PC-3 (cell line): Measurements from ENCODE around the gene WDR86. TPM values are rescaled to one million over a fixed set of nuclear protein-coding genes. Genes with fewer than 3 reads are reported as not detected.

ENCODE experiments used
- ATAC-seq: fragments of 200-7000 bp; cut with Tn5 transposase; 2 replicates; pipeline ENCODE4 v1.9.1; 2020; ENCODE audit warnings: mild to moderate bottlenecking, moderate library complexity
- BruUV-seq: library from RNA; stranded (reverse); fragments of 400-500 nt; replicated peaks from 2 replicates; lab custom pipeline; 2021; lab: Mats Ljungman, UMichigan
- CTCF ChIA-PET: fragments of 300-600 bp; sonication (Branson Sonifier 250); formaldehyde crosslinking; loops from one replicate; lab custom pipeline; 2022; ENCODE audit warnings: antibody characterized with exemption; lab: Charles Lee
- POLR2A ChIA-PET: fragments of 300-600 bp; sonication (Branson Sonifier 250); formaldehyde crosslinking; loops from one replicate; lab custom pipeline; 2022; ENCODE audit warnings: antibody characterized with exemption; ENCODE audit not compliant: unreplicated experiment; lab: Charles Lee
- DNase-seq: peaks from one replicate; pipeline ENCODE4 v3.0.0-alpha.2; 2015
- H2AFZ ChIP-seq: fragments of 300-600 bp; sonication (generic); 2 replicates; pipeline ENCODE4 v1.6.0; 2016; ENCODE audit warnings: antibody characterized with exemption, low read length
- H3F3A ChIP-seq: fragments of 300-600 bp; sonication (generic); one replicate; pipeline ENCODE4 v1.6.0; 2017; ENCODE audit warnings: antibody characterized with exemption, low read length, control low read depth, mild to moderate bottlenecking; ENCODE audit not compliant: unreplicated experiment
- H3K27ac ChIP-seq: fragments of 300-600 bp; sonication (generic); 2 replicates; pipeline ENCODE4 v1.5.1; 2016; ENCODE audit warnings: mild to moderate bottlenecking, low read length
- H3K27me3 ChIP-seq: fragments of 300-600 bp; sonication (generic); 2 replicates; pipeline ENCODE4 v1.6.1; 2016; ENCODE audit warnings: low read length, mixed read lengths
- H3K36me3 ChIP-seq: fragments of 300-600 bp; sonication (generic); 2 replicates; pipeline ENCODE4 v1.6.1; 2016; ENCODE audit warnings: low read depth, mixed run types, low read length, mixed read lengths
- H3K4me1 ChIP-seq: fragments of 300-600 bp; sonication (generic); 2 replicates; pipeline ENCODE4 v1.5.1; 2016; ENCODE audit warnings: low read length; ENCODE audit not compliant: insufficient read depth
- H3K4me2 ChIP-seq: fragments of 300-600 bp; sonication (generic); 2 replicates; pipeline ENCODE4 v1.6.0; 2016; ENCODE audit warnings: low read length
- H3K4me3 ChIP-seq: fragments of 300-600 bp; sonication (generic); 2 replicates; pipeline ENCODE4 v1.5.1; 2016; ENCODE audit warnings: mild to moderate bottlenecking, low read length, mixed read lengths
- H3K79me2 ChIP-seq: fragments of 300-600 bp; sonication (generic); 2 replicates; pipeline ENCODE4 v1.6.1; 2017; ENCODE audit warnings: low read length, mixed read lengths
- H3K9ac ChIP-seq: fragments of 300-600 bp; sonication (generic); 2 replicates; pipeline ENCODE4 v1.6.0; 2016; ENCODE audit warnings: mild to moderate bottlenecking, low read length
- H3K9me2 ChIP-seq: fragments of 300-600 bp; sonication (generic); replicated peaks from 2 replicates; pipeline ENCODE4 v1.6.1; 2016; ENCODE audit warnings: mixed run types, low read length, mixed read lengths
- H3K9me3 ChIP-seq: fragments of 300-600 bp; sonication (generic); 2 replicates; pipeline ENCODE4 v1.6.1; 2016; ENCODE audit warnings: low read length, mixed read lengths
- H4K20me1 ChIP-seq: fragments of 300-600 bp; sonication (generic); 2 replicates; pipeline ENCODE4 v1.6.1; 2016; ENCODE audit warnings: low read length, mixed read lengths
- CTCF ChIP-seq: fragments of 300-600 bp; sonication (generic); conservative IDR thresholded peaks from 2 replicates; pipeline ENCODE4 v1.5.1; 2017; ENCODE audit warnings: antibody characterized with exemption, low read depth, mild to moderate bottlenecking, low read length
- EZH2 ChIP-seq: fragments of 300-600 bp; sonication (generic); IDR thresholded peaks from one replicate; pipeline ENCODE4 v1.6.1; 2017; ENCODE audit warnings: antibody characterized with exemption, mild to moderate bottlenecking, low read length; ENCODE audit not compliant: unreplicated experiment
- EZH2phosphoT487 ChIP-seq: fragments of 300-600 bp; sonication (generic); IDR thresholded peaks from 2 replicates; pipeline ENCODE4 v1.6.1; 2018; ENCODE audit warnings: mild to moderate bottlenecking, antibody characterized with exemption, low read length, borderline replicate concordance
- intact Hi-C: fragments of 100-400 bp; cut with micrococcal nuclease; formaldehyde crosslinking; loops from 2 replicates; pipeline ENCODE4 v1.9.0; 2023
- total RNA-seq: library from RNA; depleted of rRNA; stranded (reverse); fragments of >200 nt; gene quantifications from 2 replicates; pipeline ENCODE4 v1.2.3, GENCODE V29; 2014

The WDR86 gene
- total RNA-seq, 1 experiment from 2014 or later, result not detected

- ATAC-seq (no peak), DNase-seq (no peak)
- ChIA-PET CTCF (no interaction called here), POLR2A (interaction anchor here (0.7 kb wide), 1 partner anchor 41 kb away, joined by 3 read pairs; no protein-coding TSS in a partner anchor)
- no peaks in the 10 kb centered on the region for H3K27me3 ChIP-seq
- no peaks in the 10 kb centered on the region for H3K4me1 ChIP-seq
- no peaks in the 10 kb centered on the region for H4K20me1 ChIP-seq
- no peak overlapping the region for H3K4me3 ChIP-seq
- H3K9me2 ChIP-seq, result no peaks in the 10 kb centered on the region
- no TSS peak for BruUV-seq
- no peaks in the 10 kb centered on the region for H3K36me3 ChIP-seq
- H3K9me3 ChIP-seq, result no peaks in the 10 kb centered on the region
- no peak overlapping the region for H3K27ac ChIP-seq
- no peak overlapping the region for H3K9ac ChIP-seq
- no peaks in the 10 kb centered on the region for H3K79me2 ChIP-seq
- intact Hi-C loops, result no loop called here
- H3K4me2 ChIP-seq, result no peak overlapping the region
- H3F3A ChIP-seq, result no peaks in the 10 kb centered on the region
- H2AFZ ChIP-seq, result no peak overlapping the region
- no peak for TF ChIP-seq EZH2
- no peak for TF ChIP-seq CTCF
- no peak for TF ChIP-seq EZH2phosphoT487
Observed at GRCh38 chr7:151379534-151380198, 30.2 kb downstream of the WDR86 start.

- Histone ChIP-seq H2AFZ (no peak overlapping the region), H3K36me3 (no peaks in the 10 kb centered on the region), H3K9ac (no peak overlapping the region), H3K27me3 (no peaks in the 10 kb centered on the region), H3K27ac (no peak overlapping the region), H3K4me3 (no peak overlapping the region), H3K79me2 (no peaks in the 10 kb centered on the region), H3F3A (no peaks in the 10 kb centered on the region), H3K9me3 (no peaks in the 10 kb centered on the region), H4K20me1 (no peaks in the 10 kb centered on the region), H3K4me2 (no peak overlapping the region), H3K9me2 (no peaks in the 10 kb centered on the region), H3K4me1 (no peaks in the 10 kb centered on the region)
- intact Hi-C loops, result no loop called here
- ATAC-seq (no peak), DNase-seq (no peak)
- no peak for TF ChIP-seq EZH2phosphoT487
- TF ChIP-seq EZH2, result no peak
- TF ChIP-seq CTCF, result no peak
- BruUV-seq, result no TSS peak
- ChIA-PET POLR2A (interaction anchor here (0.7 kb wide), 1 partner anchor 41 kb away, joined by 3 read pairs; no protein-coding TSS in a partner anchor), CTCF (no interaction called here)
Observed at GRCh38 chr7:151379193-151379520, 30.7 kb downstream of the WDR86 start.

GRCh38 chr7:151378496-151379192, 31.2 kb downstream of the WDR86 start:
- no peak overlapping the region for H3K4me3 ChIP-seq
- TF ChIP-seq CTCF (no peak), EZH2phosphoT487 (no peak), EZH2 (no peak)
- no peaks in the 10 kb centered on the region for H3K79me2 ChIP-seq
- H3F3A ChIP-seq, result no peaks in the 10 kb centered on the region
- no peaks in the 10 kb centered on the region for H3K9me2 ChIP-seq
- BruUV-seq, result no TSS peak
- no peaks in the 10 kb centered on the region for H3K9me3 ChIP-seq
- ChIA-PET CTCF (no interaction called here), POLR2A (interaction anchor here (0.6 to 0.7 kb wide), 2 partner anchors 26 to 40 kb away, joined by 3 to 8 read pairs; no protein-coding TSS in a partner anchor)
- no peak for DNase-seq
- no peak overlapping the region for H3K4me2 ChIP-seq
- no peak for ATAC-seq
- no peaks in the 10 kb centered on the region for H3K36me3 ChIP-seq
- no peaks in the 10 kb centered on the region for H3K27me3 ChIP-seq
- H3K4me1 ChIP-seq, result no peaks in the 10 kb centered on the region
- no peak overlapping the region for H2AFZ ChIP-seq
- intact Hi-C loops, result no loop called here
- no peak overlapping the region for H3K9ac ChIP-seq
- H3K27ac ChIP-seq, result no peak overlapping the region
- no peaks in the 10 kb centered on the region for H4K20me1 ChIP-seq
